Measurements from ENCODE around the gene PLA2G3. TPM values are rescaled to one million over a fixed set of nuclear protein-coding genes. Genes with fewer than 3 reads are reported as not detected.

Gene PLA2G3
- total and polyA plus RNA-seq, 12 donors = 0.01 TPM; not detected in 11

- no peak for TF ChIP-seq CTCF (IDR thresholded peaks at IDR 0.05)
- no peak overlapping the region for H3K4me3 ChIP-seq
- H3K27me3 ChIP-seq = no peaks in the 10 kb centered on the region
- peaks cover 0 to 83% (median 69%) of the 10 kb centered on the region in 9 donors for H3K36me3 ChIP-seq
- intact Hi-C loops (cut with DNase I) = loop anchor here in 2 of 10 donors (10.0 kb wide), 2 partner anchors 112 to 132 kb away; partner anchors contain the start of gene LIMK2 (in 1 of the 2)
- H3K27ac ChIP-seq = peak overlapping the region in 9 of 10 donors; percentile 32 to 73 (median 57)
- peak in 6 of 8 donors; percentile 7 to 69 (median 33) for ATAC-seq
- no peaks in the 10 kb centered on the region for H3K9me3 ChIP-seq
- H3K4me1 ChIP-seq = peaks cover 7 to 67% (median 34%) of the 10 kb centered on the region in 9 donors
- WGBS, 2 donors = 62 to 65% methylated on average over 8 of the region's 8 CpGs
- peak; percentile 47 to 67 for DNase-seq
Observed at GRCh38 chr22:31102441-31103081, 37.7 kb downstream of the PLA2G3 start.

- Histone ChIP-seq H3K36me3 (peaks cover 0 to 99% (median 85%) of the 10 kb centered on the region in 9 donors), H3K27me3 (no peaks in the 10 kb centered on the region), H3K27ac (peak overlapping the region in 2 of 10 donors; percentile 30 to 44), H3K4me1 (peaks cover 2 to 71% (median 28%) of the 10 kb centered on the region in 9 donors), H3K9me3 (no peaks in the 10 kb centered on the region), H3K4me3 (no peak overlapping the region)
- intact Hi-C loops (cut with DNase I) = loop anchor here in 2 of 10 donors (10.0 kb wide), 2 partner anchors 114 to 134 kb away; partner anchors contain the start of gene LIMK2 (in 1 of the 2)
- ATAC-seq = no peak
- no peak for TF ChIP-seq CTCF (IDR thresholded peaks at IDR 0.05)
- WGBS, 2 donors = 95 to 97% methylated on average over 16 to 18 of the region's 18 CpGs
- no peak for DNase-seq
Observed at GRCh38 chr22:31100762-31101525, 39.4 kb downstream of the PLA2G3 start.

GRCh38 chr22:31099841-31100761 lies 40.2 kb downstream of the PLA2G3 start:
- Histone ChIP-seq H3K4me1 (peaks cover 0 to 71% (median 31%) of the 10 kb centered on the region in 9 donors), H3K9me3 (no peaks in the 10 kb centered on the region), H3K27me3 (no peaks in the 10 kb centered on the region), H3K4me3 (no peak overlapping the region), H3K27ac (peak overlapping the region in 1 of 10 donors; percentile 33), H3K36me3 (peaks cover 0 to 100% (median 91%) of the 10 kb centered on the region in 9 donors)
- no peak for DNase-seq
- intact Hi-C loops (cut with DNase I) = loop anchor here in 5 of 10 donors (10.0 kb wide), 3 partner anchors 45 to 135 kb away; partner anchors contain the start of genes LIMK2 (in 2 of the 5) and PLA2G3 (in 2 of the 5)
- WGBS, 2 donors = 93% methylated on average over 34 of the region's 34 CpGs
- no peak for ATAC-seq
- no peak for TF ChIP-seq CTCF (IDR thresholded peaks at IDR 0.05)
